Body of pancreas (tissue), 4 donors: ENCODE data around the gene CAPN5. TPM values are rescaled to one million over a fixed set of nuclear protein-coding genes. Genes with fewer than 3 reads are reported as not detected.
A peak's percentile ranks its signal among the peaks of the same experiment; 100 is the strongest.

ENCODE experiments used
- ATAC-seq: fragments of 150-250 bp; one replicate; pipeline ENCODE4 v1.9.1; 2016
- DNase-seq, 4 donors: peaks; one replicate each; pipeline ENCODE4 v3.0.0-alpha.2; 2019
- H3K27ac ChIP-seq, 4 donors: fragments of 200-600 bp; sonication (generic); 1 replicate in 3 of 4; 2 replicates in 1 of 4; pipeline versions ENCODE4 v1.5.1 to v1.6.1; 2016 to 2019; ENCODE audit warnings: mild to moderate bottlenecking in 1 of 4, mixed read lengths in 1 of 4, moderate library complexity in 1 of 4
- H3K27me3 ChIP-seq, 2 donors: fragments of 200-600 bp; sonication (generic); one replicate each; pipeline ENCODE4 v1.6.0; 2016; ENCODE audit warnings: mild to moderate bottlenecking in 1 of 2
- H3K36me3 ChIP-seq, 2 donors: fragments of 200-600 bp; sonication (generic); replicated peaks in 1 of 2; 2 replicates each; pipeline ENCODE4 v1.5.1; 2016; ENCODE audit warnings: low read depth in 2 of 2; ENCODE audit not compliant: insufficient read depth in 1 of 2
- H3K4me1 ChIP-seq: fragments of 200-600 bp; sonication (generic); one replicate; pipeline ENCODE4 v1.6.0; 2016
- H3K4me3 ChIP-seq, 2 donors: fragments of 200-600 bp; sonication (generic); 1 replicate in 1 of 2; 2 replicates in 1 of 2; pipeline ENCODE4 v1.5.1; 2016 to 2019
- H3K9me3 ChIP-seq, 3 donors: fragments of 200-600 bp; sonication (generic); 1 replicate in 2 of 3; 2 replicates in 1 of 3; pipeline ENCODE4 v1.5.1; 2016
- POLR2A ChIP-seq, 3 donors: fragments of 450-650 bp; IDR thresholded peaks; one replicate each; pipeline ENCODE4 v1.6.1; 2016; ENCODE audit warnings: antibody characterized with exemption in 3 of 3, mild to moderate bottlenecking in 2 of 3
- WGBS, 2 donors: methylation state at CpG; one replicate each; pipeline ENCODE4 v1.1.5; 2017; 5-methylcytosine and 5-hydroxymethylcytosine counted together
- intact Hi-C: fragments of 100-400 bp; cut with DNase I; formaldehyde crosslinking; loops from one replicate; pipeline ENCODE4 v1.15.1; 2023
- total RNA-seq, 2 donors: library from RNA; depleted of rRNA; stranded (reverse); fragments of >200 nt; gene quantifications; one replicate each; pipeline ENCODE4 v1.1.0, GENCODE V29; 2016
- TF ChIP-seq, protein P1 (sequence below), 7 experiments: fragments of 450-650 bp in 4 of 7; fragments of 200-600 bp in 3 of 7; sonication (generic) in 3 of 7; IDR thresholded peaks; one replicate each; pipeline ENCODE4 v1.5.1; 2016 to 2019; ENCODE audit warnings: antibody characterized with exemption in 7 of 7

The CAPN5 gene
- total RNA-seq, 2 donors from 2014 or later, result 7.8 to 13.8 TPM

DNA sequence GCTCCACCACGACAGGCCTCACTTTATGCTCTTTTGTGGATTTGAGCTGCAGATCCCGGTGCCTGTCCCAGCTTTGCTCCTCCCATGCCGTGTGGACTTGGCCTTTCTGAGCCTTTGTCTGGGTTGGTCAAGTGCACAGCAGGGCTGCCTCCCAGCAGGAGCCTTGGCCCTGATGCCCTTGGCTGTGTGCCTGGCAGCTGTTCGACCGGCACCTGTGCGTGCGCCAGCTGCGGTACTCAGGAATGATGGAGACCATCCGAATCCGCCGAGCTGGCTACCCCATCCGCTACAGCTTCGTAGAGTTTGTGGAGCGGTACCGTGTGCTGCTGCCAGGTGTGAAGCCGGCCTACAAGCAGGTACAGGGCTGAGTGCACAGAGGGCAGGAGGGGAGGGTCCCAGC, 107.8 kb downstream of the CAPN5 start:
- no peaks in the 10 kb centered on the region for H3K27me3 ChIP-seq
- TF ChIP-seq POLR2A (IDR thresholded peaks at IDR 0.05), result no peak
- TF ChIP-seq, protein P1, sequence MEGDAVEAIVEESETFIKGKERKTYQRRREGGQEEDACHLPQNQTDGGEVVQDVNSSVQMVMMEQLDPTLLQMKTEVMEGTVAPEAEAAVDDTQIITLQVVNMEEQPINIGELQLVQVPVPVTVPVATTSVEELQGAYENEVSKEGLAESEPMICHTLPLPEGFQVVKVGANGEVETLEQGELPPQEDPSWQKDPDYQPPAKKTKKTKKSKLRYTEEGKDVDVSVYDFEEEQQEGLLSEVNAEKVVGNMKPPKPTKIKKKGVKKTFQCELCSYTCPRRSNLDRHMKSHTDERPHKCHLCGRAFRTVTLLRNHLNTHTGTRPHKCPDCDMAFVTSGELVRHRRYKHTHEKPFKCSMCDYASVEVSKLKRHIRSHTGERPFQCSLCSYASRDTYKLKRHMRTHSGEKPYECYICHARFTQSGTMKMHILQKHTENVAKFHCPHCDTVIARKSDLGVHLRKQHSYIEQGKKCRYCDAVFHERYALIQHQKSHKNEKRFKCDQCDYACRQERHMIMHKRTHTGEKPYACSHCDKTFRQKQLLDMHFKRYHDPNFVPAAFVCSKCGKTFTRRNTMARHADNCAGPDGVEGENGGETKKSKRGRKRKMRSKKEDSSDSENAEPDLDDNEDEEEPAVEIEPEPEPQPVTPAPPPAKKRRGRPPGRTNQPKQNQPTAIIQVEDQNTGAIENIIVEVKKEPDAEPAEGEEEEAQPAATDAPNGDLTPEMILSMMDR (IDR thresholded peaks at IDR 0.05), result no peak
- no peaks in the 10 kb centered on the region for H3K36me3 ChIP-seq
- H3K27ac ChIP-seq, result no peak overlapping the region
- H3K9me3 ChIP-seq, result no peaks in the 10 kb centered on the region
- H3K4me3 ChIP-seq, result no peak overlapping the region
- ATAC-seq (peak; percentile 41), DNase-seq (peak in 3 of 4 donors; percentile 27 to 61 (median 50))
- no peaks in the 10 kb centered on the region for H3K4me1 ChIP-seq
- 45 to 59% methylated on average over 9 to 16 of the region's 16 CpGs for WGBS, 2 donors
- intact Hi-C loops, result no loop called here

DNA sequence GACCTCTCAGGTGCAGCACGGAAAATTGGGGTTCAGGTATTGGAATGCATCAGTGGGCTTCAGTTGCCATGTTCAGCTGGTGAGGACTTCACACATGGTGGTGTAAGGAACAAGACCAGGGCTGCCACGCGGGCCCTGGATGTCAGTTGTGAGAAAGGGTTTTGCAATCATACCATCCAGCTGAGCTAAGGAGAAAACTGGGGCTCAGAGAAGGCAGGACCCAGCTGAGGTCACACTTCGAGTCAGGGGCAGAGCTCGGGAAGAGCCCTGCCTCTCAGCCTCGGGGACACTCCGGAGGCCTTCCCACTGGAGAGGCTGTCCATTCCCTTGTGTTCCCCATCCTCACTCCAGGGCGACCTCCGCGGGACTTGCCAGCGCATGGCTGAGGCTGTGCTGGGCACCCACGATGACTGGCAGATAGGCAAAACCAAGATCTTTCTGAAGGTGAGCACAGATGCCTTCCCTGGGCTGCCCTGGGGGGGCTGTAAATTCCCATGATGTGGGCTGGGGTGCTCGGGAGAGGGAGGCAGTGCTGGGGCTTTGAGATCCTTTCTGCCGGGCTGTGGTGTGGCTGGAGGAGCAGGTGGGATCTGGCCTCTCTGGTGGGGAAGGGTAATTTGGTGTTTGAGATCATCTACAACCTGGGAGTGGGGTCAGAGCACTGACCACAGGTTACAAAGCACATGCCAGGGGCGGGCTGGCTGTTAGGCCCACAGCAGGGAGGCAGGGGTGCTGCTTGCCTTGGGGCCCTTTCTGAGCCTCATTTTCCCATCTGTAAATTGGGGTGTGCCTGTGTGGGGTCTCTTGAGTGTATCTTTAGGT, 108.5 kb downstream of the CAPN5 start:
- H3K4me1 ChIP-seq, result no peaks in the 10 kb centered on the region
- 71 to 77% methylated on average over 5 to 15 of the region's 15 CpGs for WGBS, 2 donors
- TF ChIP-seq, protein P1 (IDR thresholded peaks at IDR 0.05), result no peak
- no peak overlapping the region for H3K4me3 ChIP-seq
- no peaks in the 10 kb centered on the region for H3K27me3 ChIP-seq
- H3K27ac ChIP-seq, result peak overlapping the region in 1 of 4 donors; percentile 34
- H3K9me3 ChIP-seq, result no peaks in the 10 kb centered on the region
- H3K36me3 ChIP-seq, result no peaks in the 10 kb centered on the region
- intact Hi-C loops, result no loop called here
- ATAC-seq, result no peak
- peak in 1 of 4 donors; percentile 41 for DNase-seq

Other genes starting within 250 kb of the CAPN5 start
- 1 to 10 TPM; 4.6 to 5.2 TPM for gene ACER3, start 206.1 kb upstream of the CAPN5 start, total RNA-seq
- gene B3GNT6, start 32.6 kb upstream of the CAPN5 start, total RNA-seq, result not detected
- not detected for gene OMP, start 35.9 kb downstream of the CAPN5 start, total RNA-seq
- gene MYO7A, start 61.3 kb downstream of the CAPN5 start, total RNA-seq, result 10 to 100 TPM; 10.4 to 12.9 TPM
- not detected for gene GDPD4, start 234.7 kb downstream of the CAPN5 start, total RNA-seq